SU-DHL-6 (cell line): Measurements from ENCODE around the gene PDCL3.

Experiments
- CTCF ChIP-seq: fragments of 200-600 bp; sonication (generic); IDR thresholded peaks from one replicate; pipeline ENCODE4 v1.5.1; 2017; ENCODE audit warnings: antibody characterized with exemption, mild to moderate bottlenecking, low read length, moderate library complexity; ENCODE audit not compliant: insufficient read depth, poor library complexity, severe bottlenecking
- EZH2phosphoT487 ChIP-seq: fragments of 200-600 bp; sonication (generic), shearing (Covaris generic); conservative IDR thresholded peaks from 2 replicates; pipeline ENCODE4 v1.6.1; 2018; ENCODE audit warnings: mild to moderate bottlenecking, antibody characterized with exemption, low read length, moderate library complexity, mixed read lengths

- no peak for TF ChIP-seq CTCF
- TF ChIP-seq EZH2phosphoT487 = no peak
Measured at GRCh38 chr2:100611079-100612029, 48.6 kb downstream of the PDCL3 start.
